GM23338 (cell line): ENCODE measurements around the gene DBH. TPM values are rescaled to one million over a fixed set of nuclear protein-coding genes. Genes with fewer than 3 reads are reported as not detected.

Experiments used
- ATAC-seq: fragments of 200-7000 bp; cut with Tn5 transposase; 3 replicates; pipeline ENCODE4 v1.9.1; 2020
- DNase-seq: peaks from one replicate; pipeline ENCODE4 v3.0.0-alpha.2; 2015; ENCODE audit warnings: low spot score
- H2AFZ ChIP-seq: fragments of 200-600 bp; sonication (generic); 2 replicates; pipeline ENCODE4 v1.8.0; 2016; ENCODE audit warnings: antibody characterized with exemption, mild to moderate bottlenecking, moderate library complexity
- H3F3A ChIP-seq: fragments of 200-600 bp; sonication (generic); replicated peaks from 2 replicates; pipeline ENCODE4 v1.8.0; 2017; ENCODE audit warnings: antibody characterized with exemption, mixed run types, low read depth
- H3K27ac ChIP-seq: fragments of 200-600 bp; sonication (generic); 2 replicates; pipeline ENCODE4 v1.6.1; 2016; ENCODE audit warnings: low read depth
- H3K27me3 ChIP-seq: fragments of 200-600 bp; sonication (generic); 2 replicates; pipeline ENCODE4 v1.8.0; 2016; ENCODE audit warnings: mild to moderate bottlenecking, mixed run types, moderate library complexity; ENCODE audit not compliant: insufficient read depth
- H3K36me3 ChIP-seq: fragments of 200-600 bp; sonication (generic); 2 replicates; pipeline ENCODE4 v1.8.0; 2016; ENCODE audit warnings: mild to moderate bottlenecking; ENCODE audit not compliant: insufficient read depth
- H3K4me1 ChIP-seq: fragments of 200-600 bp; sonication (generic); 2 replicates; pipeline ENCODE4 v1.8.0; 2016; ENCODE audit warnings: mild to moderate bottlenecking, moderate library complexity; ENCODE audit not compliant: insufficient read depth
- H3K4me2 ChIP-seq: fragments of 200-600 bp; sonication (generic); 2 replicates; pipeline ENCODE4 v1.7.1; 2017; ENCODE audit warnings: mixed run types
- H3K4me3 ChIP-seq: fragments of 200-600 bp; sonication (generic); 2 replicates; pipeline ENCODE4 v1.6.1; 2016; ENCODE audit warnings: mixed run types
- H3K79me2 ChIP-seq: fragments of 200-600 bp; sonication (generic); replicated peaks from 2 replicates; pipeline ENCODE4 v1.8.0; 2017; ENCODE audit warnings: mild to moderate bottlenecking; ENCODE audit not compliant: insufficient read depth
- H3K9me2 ChIP-seq: fragments of 200-600 bp; sonication (generic); 2 replicates; pipeline ENCODE4 v1.8.0; 2017; ENCODE audit not compliant: insufficient read depth
- H4K20me1 ChIP-seq: fragments of 200-600 bp; sonication (generic); replicated peaks from 2 replicates; pipeline ENCODE4 v1.8.0; 2017; ENCODE audit warnings: mild to moderate bottlenecking; ENCODE audit not compliant: insufficient read depth
- H3K27ac Mint-ChIP-seq: 2 replicates; pipeline ENCODE4 v1.8.0; 2020; ENCODE audit warnings: inconsistent platforms, mild to moderate bottlenecking, moderate library complexity, mixed read lengths
- H3K27me3 Mint-ChIP-seq: 3 replicates; pipeline ENCODE4 v1.8.0; 2022; ENCODE audit warnings: low read depth, mild to moderate bottlenecking, moderate library complexity, mixed read lengths, inconsistent platforms; ENCODE audit not compliant: insufficient read depth, poor library complexity
- H3K36me3 Mint-ChIP-seq: 3 replicates; pipeline ENCODE4 v1.8.0; 2021; ENCODE audit warnings: low read depth, mild to moderate bottlenecking, inconsistent platforms, moderate library complexity, mixed read lengths
- H3K4me1 Mint-ChIP-seq: 3 replicates; pipeline ENCODE4 v1.8.0; 2020; ENCODE audit warnings: mild to moderate bottlenecking, inconsistent platforms, mixed read lengths
- H3K4me3 Mint-ChIP-seq: 3 replicates; pipeline ENCODE4 v1.8.0; 2021; ENCODE audit warnings: moderate library complexity, mild to moderate bottlenecking, inconsistent platforms, mixed read lengths
- H3K9me3 Mint-ChIP-seq: 3 replicates; pipeline ENCODE4 v1.8.0; 2020; ENCODE audit warnings: moderate library complexity, mild to moderate bottlenecking, inconsistent platforms, mixed read lengths
- CREB1 ChIP-seq: fragments of 250-450 bp; sonication (Bioruptor Pico); IDR thresholded peaks from 2 replicates; pipeline ENCODE4 v1.5.0; 2020; ENCODE audit warnings: low read depth, mild to moderate bottlenecking, moderate library complexity
- EZH2 ChIP-seq: fragments of 200-600 bp; sonication (generic); IDR thresholded peaks from one replicate; pipeline ENCODE4 v1.8.0; 2017; ENCODE audit warnings: antibody characterized with exemption, mild to moderate bottlenecking, low read depth; ENCODE audit not compliant: unreplicated experiment
- EZH2phosphoT487 ChIP-seq: fragments of 200-600 bp; sonication (generic); IDR thresholded peaks from one replicate; pipeline ENCODE4 v1.8.1; 2018; ENCODE audit warnings: antibody characterized with exemption; ENCODE audit not compliant: unreplicated experiment
- JUNB ChIP-seq: IDR thresholded peaks from one replicate; pipeline ENCODE4 v1.6.1; 2016; ENCODE audit warnings: antibody characterized with exemption; ENCODE audit not compliant: unreplicated experiment
- STAT1 ChIP-seq: IDR thresholded peaks from one replicate; pipeline ENCODE4 v1.6.1; 2016; ENCODE audit warnings: antibody characterized with exemption; ENCODE audit not compliant: unreplicated experiment
- ZNF114 ChIP-seq: fragments of 250-450 bp; sonication (Bioruptor Pico); IDR thresholded peaks from 2 replicates; pipeline ENCODE4 v1.5.0; 2020; ENCODE audit warnings: mild to moderate bottlenecking, moderate library complexity
- ZNF331 ChIP-seq: fragments of 250-450 bp; sonication (Bioruptor Pico); IDR thresholded peaks from 2 replicates; pipeline ENCODE4 v1.5.0; 2020; ENCODE audit warnings: low read depth, mild to moderate bottlenecking, moderate library complexity
- polyA plus RNA-seq: library from polyadenylated mRNA; unstranded; fragments of >200 nt; fragmentation: Nextera tagmentation; extraction: Ambion mirVana; gene quantifications from 2 replicates; pipeline ENCODE4 v1.2.1, GENCODE V29; 2016
- total RNA-seq: library from RNA; depleted of rRNA; stranded (reverse); fragments of >200 nt; shearing (Covaris generic); gene quantifications from 2 replicates; pipeline ENCODE4 v1.2.3, GENCODE V29; 2014
- TF ChIP-seq, protein P1 (sequence below): fragments of 250-450 bp; sonication (Bioruptor Pico); IDR thresholded peaks from 2 replicates; pipeline ENCODE4 v1.5.0; 2020; ENCODE audit warnings: mild to moderate bottlenecking, moderate library complexity
- TF ChIP-seq, protein P2 (sequence below), 2 experiments: fragments of 200-600 bp in 1 of 2; sonication (generic) in 1 of 2; conservative IDR thresholded peaks; 2 replicates each; pipeline versions ENCODE4 v1.5.1 to v1.6.1; 2016 to 2017; ENCODE audit warnings: antibody characterized with exemption in 2 of 2, low read depth in 2 of 2, mild to moderate bottlenecking in 2 of 2, moderate library complexity in 1 of 2

DBH gene
- total and polyA plus RNA-seq, 2 experiments from 2014 or later, result 0.08 to 0.24 TPM

DNA sequence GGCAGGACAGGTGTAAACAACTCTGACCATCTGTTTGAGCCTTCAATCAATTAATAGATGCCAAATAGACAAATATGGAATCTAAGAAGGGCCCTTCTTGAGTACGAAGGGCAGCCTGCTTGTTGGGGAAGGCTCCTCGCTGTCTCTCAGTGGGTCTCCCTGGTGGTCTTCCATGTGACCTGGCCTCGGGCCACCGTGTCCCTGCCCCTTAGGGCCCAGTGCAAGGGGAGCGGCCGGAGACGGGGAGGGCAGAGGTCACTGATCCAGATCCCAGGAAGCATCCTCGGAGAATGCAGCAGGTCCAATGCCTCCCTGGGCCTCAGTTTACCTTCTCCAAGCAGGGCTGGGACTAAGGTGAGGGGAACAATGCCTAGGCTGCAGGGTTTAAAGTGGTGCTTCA lies 2.5 kb downstream of the DBH start (continued):
- TF ChIP-seq, protein P1, sequence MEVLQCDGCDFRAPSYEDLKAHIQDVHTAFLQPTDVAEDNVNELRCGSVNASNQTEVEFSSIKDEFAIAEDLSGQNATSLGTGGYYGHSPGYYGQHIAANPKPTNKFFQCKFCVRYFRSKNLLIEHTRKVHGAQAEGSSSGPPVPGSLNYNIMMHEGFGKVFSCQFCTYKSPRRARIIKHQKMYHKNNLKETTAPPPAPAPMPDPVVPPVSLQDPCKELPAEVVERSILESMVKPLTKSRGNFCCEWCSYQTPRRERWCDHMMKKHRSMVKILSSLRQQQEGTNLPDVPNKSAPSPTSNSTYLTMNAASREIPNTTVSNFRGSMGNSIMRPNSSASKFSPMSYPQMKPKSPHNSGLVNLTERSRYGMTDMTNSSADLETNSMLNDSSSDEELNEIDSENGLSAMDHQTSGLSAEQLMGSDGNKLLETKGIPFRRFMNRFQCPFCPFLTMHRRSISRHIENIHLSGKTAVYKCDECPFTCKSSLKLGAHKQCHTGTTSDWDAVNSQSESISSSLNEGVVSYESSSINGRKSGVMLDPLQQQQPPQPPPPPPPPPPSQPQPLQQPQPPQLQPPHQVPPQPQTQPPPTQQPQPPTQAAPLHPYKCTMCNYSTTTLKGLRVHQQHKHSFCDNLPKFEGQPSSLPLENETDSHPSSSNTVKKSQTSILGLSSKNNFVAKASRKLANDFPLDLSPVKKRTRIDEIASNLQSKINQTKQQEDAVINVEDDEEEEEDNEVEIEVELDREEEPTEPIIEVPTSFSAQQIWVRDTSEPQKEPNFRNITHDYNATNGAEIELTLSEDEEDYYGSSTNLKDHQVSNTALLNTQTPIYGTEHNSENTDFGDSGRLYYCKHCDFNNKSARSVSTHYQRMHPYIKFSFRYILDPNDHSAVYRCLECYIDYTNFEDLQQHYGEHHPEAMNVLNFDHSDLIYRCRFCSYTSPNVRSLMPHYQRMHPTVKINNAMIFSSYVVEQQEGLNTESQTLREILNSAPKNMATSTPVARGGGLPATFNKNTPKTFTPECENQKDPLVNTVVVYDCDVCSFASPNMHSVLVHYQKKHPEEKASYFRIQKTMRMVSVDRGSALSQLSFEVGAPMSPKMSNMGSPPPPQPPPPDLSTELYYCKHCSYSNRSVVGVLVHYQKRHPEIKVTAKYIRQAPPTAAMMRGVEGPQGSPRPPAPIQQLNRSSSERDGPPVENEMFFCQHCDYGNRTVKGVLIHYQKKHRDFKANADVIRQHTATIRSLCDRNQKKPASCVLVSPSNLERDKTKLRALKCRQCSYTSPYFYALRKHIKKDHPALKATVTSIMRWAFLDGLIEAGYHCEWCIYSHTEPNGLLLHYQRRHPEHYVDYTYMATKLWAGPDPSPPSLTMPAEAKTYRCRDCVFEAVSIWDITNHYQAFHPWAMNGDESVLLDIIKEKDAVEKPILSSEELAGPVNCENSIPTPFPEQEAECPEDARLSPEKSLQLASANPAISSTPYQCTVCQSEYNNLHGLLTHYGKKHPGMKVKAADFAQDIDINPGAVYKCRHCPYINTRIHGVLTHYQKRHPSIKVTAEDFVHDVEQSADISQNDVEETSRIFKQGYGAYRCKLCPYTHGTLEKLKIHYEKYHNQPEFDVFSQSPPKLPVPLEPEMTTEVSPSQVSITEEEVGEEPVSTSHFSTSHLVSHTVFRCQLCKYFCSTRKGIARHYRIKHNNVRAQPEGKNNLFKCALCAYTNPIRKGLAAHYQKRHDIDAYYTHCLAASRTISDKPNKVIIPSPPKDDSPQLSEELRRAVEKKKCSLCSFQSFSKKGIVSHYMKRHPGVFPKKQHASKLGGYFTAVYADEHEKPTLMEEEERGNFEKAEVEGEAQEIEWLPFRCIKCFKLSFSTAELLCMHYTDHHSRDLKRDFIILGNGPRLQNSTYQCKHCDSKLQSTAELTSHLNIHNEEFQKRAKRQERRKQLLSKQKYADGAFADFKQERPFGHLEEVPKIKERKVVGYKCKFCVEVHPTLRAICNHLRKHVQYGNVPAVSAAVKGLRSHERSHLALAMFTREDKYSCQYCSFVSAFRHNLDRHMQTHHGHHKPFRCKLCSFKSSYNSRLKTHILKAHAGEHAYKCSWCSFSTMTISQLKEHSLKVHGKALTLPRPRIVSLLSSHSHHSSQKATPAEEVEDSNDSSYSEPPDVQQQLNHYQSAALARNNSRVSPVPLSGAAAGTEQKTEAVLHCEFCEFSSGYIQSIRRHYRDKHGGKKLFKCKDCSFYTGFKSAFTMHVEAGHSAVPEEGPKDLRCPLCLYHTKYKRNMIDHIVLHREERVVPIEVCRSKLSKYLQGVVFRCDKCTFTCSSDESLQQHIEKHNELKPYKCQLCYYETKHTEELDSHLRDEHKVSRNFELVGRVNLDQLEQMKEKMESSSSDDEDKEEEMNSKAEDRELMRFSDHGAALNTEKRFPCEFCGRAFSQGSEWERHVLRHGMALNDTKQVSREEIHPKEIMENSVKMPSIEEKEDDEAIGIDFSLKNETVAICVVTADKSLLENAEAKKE (CRISPR knock-in tag), result no peak

DNA sequence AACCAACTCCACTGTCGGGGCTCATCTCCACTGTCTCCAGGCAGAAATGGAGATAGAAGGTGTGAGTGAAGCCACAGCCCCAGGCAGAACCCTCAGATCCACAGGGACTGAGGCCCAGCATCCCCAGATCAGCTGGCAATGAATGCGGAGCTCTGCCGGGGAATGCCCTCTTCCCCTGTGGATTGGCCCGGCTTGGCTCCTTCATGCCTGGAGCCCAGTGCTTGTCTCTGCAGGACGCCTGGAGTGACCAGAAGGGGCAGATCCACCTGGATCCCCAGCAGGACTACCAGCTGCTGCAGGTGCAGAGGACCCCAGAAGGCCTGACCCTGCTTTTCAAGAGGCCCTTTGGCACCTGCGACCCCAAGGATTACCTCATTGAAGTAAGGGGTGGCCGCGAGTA lies 3.5 kb downstream of the DBH start:
- H3K27me3 Mint-ChIP-seq, result peaks cover 11% of the 10 kb centered on the region
- H3K36me3 Mint-ChIP-seq, result no peaks in the 10 kb centered on the region; the same call in 2 of the 3 replicates
- Histone ChIP-seq H2AFZ (no peak overlapping the region), H3K27me3 (no peaks in the 10 kb centered on the region), H3K9me2 (no peaks in the 10 kb centered on the region), H3K4me1 (peaks cover 11% of the 10 kb centered on the region), H3K36me3 (no peaks in the 10 kb centered on the region), H3K79me2 (no peaks in the 10 kb centered on the region), H3K27ac (no peak overlapping the region), H3F3A (no peaks in the 10 kb centered on the region), H4K20me1 (no peaks in the 10 kb centered on the region), H3K4me2 (no peak overlapping the region), H3K4me3 (no peak overlapping the region)
- H3K4me3 Mint-ChIP-seq, result no peak overlapping the region
- no peak for ATAC-seq
- no peak for DNase-seq
- H3K4me1 Mint-ChIP-seq, result peaks cover 29% of the 10 kb centered on the region
- H3K27ac Mint-ChIP-seq, result no peak overlapping the region
- no peaks in the 10 kb centered on the region for H3K9me3 Mint-ChIP-seq
- TF ChIP-seq, protein P1 (CRISPR knock-in tag), result no peak
- TF ChIP-seq EZH2phosphoT487, result no peak
- TF ChIP-seq EZH2, result no peak
- no peak for TF ChIP-seq ZNF331
- TF ChIP-seq JUNB, result no peak
- no peak for TF ChIP-seq STAT1
- TF ChIP-seq, protein P2, sequence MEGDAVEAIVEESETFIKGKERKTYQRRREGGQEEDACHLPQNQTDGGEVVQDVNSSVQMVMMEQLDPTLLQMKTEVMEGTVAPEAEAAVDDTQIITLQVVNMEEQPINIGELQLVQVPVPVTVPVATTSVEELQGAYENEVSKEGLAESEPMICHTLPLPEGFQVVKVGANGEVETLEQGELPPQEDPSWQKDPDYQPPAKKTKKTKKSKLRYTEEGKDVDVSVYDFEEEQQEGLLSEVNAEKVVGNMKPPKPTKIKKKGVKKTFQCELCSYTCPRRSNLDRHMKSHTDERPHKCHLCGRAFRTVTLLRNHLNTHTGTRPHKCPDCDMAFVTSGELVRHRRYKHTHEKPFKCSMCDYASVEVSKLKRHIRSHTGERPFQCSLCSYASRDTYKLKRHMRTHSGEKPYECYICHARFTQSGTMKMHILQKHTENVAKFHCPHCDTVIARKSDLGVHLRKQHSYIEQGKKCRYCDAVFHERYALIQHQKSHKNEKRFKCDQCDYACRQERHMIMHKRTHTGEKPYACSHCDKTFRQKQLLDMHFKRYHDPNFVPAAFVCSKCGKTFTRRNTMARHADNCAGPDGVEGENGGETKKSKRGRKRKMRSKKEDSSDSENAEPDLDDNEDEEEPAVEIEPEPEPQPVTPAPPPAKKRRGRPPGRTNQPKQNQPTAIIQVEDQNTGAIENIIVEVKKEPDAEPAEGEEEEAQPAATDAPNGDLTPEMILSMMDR (conservative IDR thresholded peaks at IDR 0.05; ENCODE audit: low read depth in 2 of 2), result no peak
- TF ChIP-seq CREB1 (CRISPR knock-in tag), result no peak
- no peak for TF ChIP-seq ZNF114 (CRISPR knock-in tag)
